Stimulated activated naive CD8-positive, alpha-beta T cell treated with anti-CD3 and anti-CD28 coated beads, Interleukin-15, Interleukin-2, amounts not matched to agents 100 ng/mL and 50 ng/mL, for 24 hours (primary cell): ENCODE measurements around the gene CPZ.

Source experiments
- H3K27ac Mint-ChIP-seq: one replicate; pipeline ENCODE4 v1.8.0; 2021; ENCODE audit warnings: mild to moderate bottlenecking, mixed read lengths
- H3K27me3 Mint-ChIP-seq: one replicate; pipeline ENCODE4 v1.8.0; 2021; ENCODE audit warnings: mixed read lengths
- H3K36me3 Mint-ChIP-seq: one replicate; pipeline ENCODE4 v1.8.0; 2021; ENCODE audit warnings: low read depth, mixed read lengths
- H3K4me1 Mint-ChIP-seq: one replicate; pipeline ENCODE4 v1.8.0; 2021; ENCODE audit warnings: low read depth, mixed read lengths
- H3K4me3 Mint-ChIP-seq: one replicate; pipeline ENCODE4 v1.8.0; 2021; ENCODE audit warnings: mild to moderate bottlenecking, mixed read lengths
- H3K9me3 Mint-ChIP-seq: one replicate; pipeline ENCODE4 v1.8.0; 2021; ENCODE audit warnings: mixed read lengths

The CPZ gene

DNA sequence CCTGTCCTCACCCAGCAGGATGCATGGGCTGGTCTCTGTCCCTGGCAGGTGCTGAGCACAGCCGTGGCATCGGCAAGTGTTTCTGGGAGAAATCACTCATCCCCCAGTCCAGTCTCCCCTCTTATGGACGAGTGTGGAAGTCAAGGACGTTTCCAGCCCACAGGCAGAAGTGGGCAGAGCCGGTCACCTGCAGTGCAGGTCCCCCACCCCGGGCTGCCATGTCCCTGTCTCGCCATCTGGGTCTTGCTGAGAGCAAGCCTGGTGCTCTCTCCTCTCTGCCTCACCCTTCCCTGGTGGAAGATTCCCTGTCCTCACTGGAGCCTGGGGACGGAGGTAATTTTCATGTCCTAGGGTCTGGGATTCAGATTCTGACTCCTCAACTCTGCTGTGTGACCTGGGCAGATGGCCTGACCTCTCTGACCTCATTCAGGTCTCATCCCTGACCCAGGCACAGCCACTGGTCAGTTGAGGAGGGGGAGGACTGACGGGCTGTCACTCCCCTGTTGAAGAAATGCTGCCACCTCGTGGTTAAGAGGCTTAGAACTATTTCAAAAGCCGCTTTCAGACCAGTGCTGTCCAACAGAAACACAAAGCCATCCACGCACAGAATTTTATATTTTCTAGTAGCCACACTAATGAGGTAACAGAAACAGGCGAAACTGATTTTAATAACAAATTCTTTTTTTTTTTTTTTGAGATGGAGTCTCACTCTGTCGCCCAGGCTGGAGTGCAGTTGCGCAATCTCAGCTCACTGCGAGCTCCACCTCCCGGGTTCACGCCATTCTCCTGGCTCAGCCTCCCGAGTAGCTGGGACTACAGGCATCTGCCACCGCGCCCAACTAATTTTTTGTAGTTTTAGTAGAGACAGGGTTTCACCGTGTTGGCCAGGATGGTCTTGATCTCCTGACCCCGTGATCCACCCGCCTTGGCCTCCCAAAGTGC is 1.8 kb downstream of the CPZ start:
- H3K4me1 Mint-ChIP-seq: no peaks in the 10 kb centered on the region
- H3K27me3 Mint-ChIP-seq: peaks cover 17% of the 10 kb centered on the region
- no peak overlapping the region for H3K27ac Mint-ChIP-seq
- no peaks in the 10 kb centered on the region for H3K36me3 Mint-ChIP-seq
- no peak overlapping the region for H3K4me3 Mint-ChIP-seq
- H3K9me3 Mint-ChIP-seq: no peaks in the 10 kb centered on the region

GRCh38 chr4:8595237-8596087 is 2.9 kb downstream of the CPZ start:
- Mint-ChIP-seq H3K27ac (no peak overlapping the region), H3K4me1 (no peaks in the 10 kb centered on the region), H3K4me3 (no peak overlapping the region), H3K27me3 (peaks cover 16% of the 10 kb centered on the region), H3K36me3 (no peaks in the 10 kb centered on the region), H3K9me3 (no peaks in the 10 kb centered on the region)

- no peaks in the 10 kb centered on the region for H3K4me1 Mint-ChIP-seq
- peaks cover 12% of the 10 kb centered on the region for H3K27me3 Mint-ChIP-seq
- no peaks in the 10 kb centered on the region for H3K9me3 Mint-ChIP-seq
- no peaks in the 10 kb centered on the region for H3K36me3 Mint-ChIP-seq
- H3K4me3 Mint-ChIP-seq: no peak overlapping the region
- H3K27ac Mint-ChIP-seq: no peak overlapping the region
These were observed 4.3 kb downstream of the CPZ start for GRCh38 chr4:8596891-8597290.

GRCh38 chr4:8597319-8597718 is 4.8 kb downstream of the CPZ start:
- H3K9me3 Mint-ChIP-seq: no peaks in the 10 kb centered on the region
- peaks cover 12% of the 10 kb centered on the region for H3K27me3 Mint-ChIP-seq
- H3K4me1 Mint-ChIP-seq: no peaks in the 10 kb centered on the region
- H3K36me3 Mint-ChIP-seq: no peaks in the 10 kb centered on the region
- H3K27ac Mint-ChIP-seq: no peak overlapping the region
- no peak overlapping the region for H3K4me3 Mint-ChIP-seq

- peaks cover 12% of the 10 kb centered on the region for H3K27me3 Mint-ChIP-seq
- H3K4me3 Mint-ChIP-seq: no peak overlapping the region
- no peaks in the 10 kb centered on the region for H3K4me1 Mint-ChIP-seq
- H3K9me3 Mint-ChIP-seq: no peaks in the 10 kb centered on the region
- H3K27ac Mint-ChIP-seq: no peak overlapping the region
- no peaks in the 10 kb centered on the region for H3K36me3 Mint-ChIP-seq
These were observed 5.2 kb downstream of the CPZ start for GRCh38 chr4:8597791-8598190.

DNA sequence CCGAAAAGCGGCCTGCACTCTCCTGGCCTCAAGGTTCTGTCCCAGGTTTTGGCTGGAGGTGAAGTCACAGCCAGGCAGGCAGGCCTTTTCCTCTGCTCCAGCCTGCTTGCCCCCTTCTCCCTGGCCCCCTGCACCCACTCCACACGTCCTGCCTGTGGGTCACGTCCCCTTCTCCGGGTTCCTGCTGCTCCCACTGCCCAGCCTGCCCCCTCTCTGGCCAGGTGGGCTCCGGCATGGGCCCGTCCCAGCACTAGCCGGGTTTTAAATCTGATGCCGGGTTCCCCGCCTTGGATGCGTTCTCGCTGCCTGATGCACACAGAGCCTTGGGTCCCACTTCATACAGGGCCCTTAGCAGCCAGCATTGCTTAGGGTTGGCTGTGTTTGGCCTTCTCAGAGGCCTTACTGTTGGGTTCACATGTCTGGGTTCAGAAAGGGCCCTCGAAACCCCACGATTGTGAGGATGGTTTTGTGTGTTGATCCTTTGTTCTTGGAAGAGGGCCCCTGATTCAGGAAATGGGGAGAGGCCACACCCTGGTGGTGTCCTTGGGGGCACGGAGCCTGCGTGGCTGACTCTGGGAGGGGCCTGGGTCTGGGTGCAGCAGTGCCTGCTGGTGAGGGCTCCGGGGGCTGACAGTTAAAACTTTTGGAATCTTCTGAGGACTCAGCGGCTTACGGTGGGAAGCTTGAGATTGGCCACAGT is 6.0 kb downstream of the CPZ start:
- Mint-ChIP-seq H3K27me3 (peaks cover 11% of the 10 kb centered on the region), H3K4me1 (no peaks in the 10 kb centered on the region), H3K27ac (no peak overlapping the region), H3K9me3 (no peaks in the 10 kb centered on the region), H3K4me3 (no peak overlapping the region), H3K36me3 (no peaks in the 10 kb centered on the region)

- H3K4me3 Mint-ChIP-seq: no peak overlapping the region
- no peaks in the 10 kb centered on the region for H3K36me3 Mint-ChIP-seq
- H3K27me3 Mint-ChIP-seq: peaks cover 6% of the 10 kb centered on the region
- no peaks in the 10 kb centered on the region for H3K9me3 Mint-ChIP-seq
- H3K27ac Mint-ChIP-seq: no peak overlapping the region
- no peaks in the 10 kb centered on the region for H3K4me1 Mint-ChIP-seq
These were observed 6.5 kb downstream of the CPZ start for GRCh38 chr4:8599091-8599460.

- Mint-ChIP-seq H3K9me3 (no peaks in the 10 kb centered on the region), H3K27ac (no peak overlapping the region)
These were observed 7.1 kb downstream of the CPZ start for GRCh38 chr4:8599657-8600056.

GRCh38 chr4:8600266-8600665 is 7.7 kb downstream of the CPZ start:
- H3K9me3 Mint-ChIP-seq: no peaks in the 10 kb centered on the region
- H3K27ac Mint-ChIP-seq: no peak overlapping the region
- no peaks in the 10 kb centered on the region for H3K4me1 Mint-ChIP-seq
- no peaks in the 10 kb centered on the region for H3K36me3 Mint-ChIP-seq
- H3K4me3 Mint-ChIP-seq: no peak overlapping the region
- H3K27me3 Mint-ChIP-seq: no peaks in the 10 kb centered on the region

More at GRCh38 chr4:8599657-8600056, 7.1 kb downstream of the CPZ start:
- Mint-ChIP-seq H3K27me3 (peaks cover under 1% of the 10 kb centered on the region), H3K36me3 (no peaks in the 10 kb centered on the region), H3K4me3 (no peak overlapping the region), H3K4me1 (no peaks in the 10 kb centered on the region)

DNA sequence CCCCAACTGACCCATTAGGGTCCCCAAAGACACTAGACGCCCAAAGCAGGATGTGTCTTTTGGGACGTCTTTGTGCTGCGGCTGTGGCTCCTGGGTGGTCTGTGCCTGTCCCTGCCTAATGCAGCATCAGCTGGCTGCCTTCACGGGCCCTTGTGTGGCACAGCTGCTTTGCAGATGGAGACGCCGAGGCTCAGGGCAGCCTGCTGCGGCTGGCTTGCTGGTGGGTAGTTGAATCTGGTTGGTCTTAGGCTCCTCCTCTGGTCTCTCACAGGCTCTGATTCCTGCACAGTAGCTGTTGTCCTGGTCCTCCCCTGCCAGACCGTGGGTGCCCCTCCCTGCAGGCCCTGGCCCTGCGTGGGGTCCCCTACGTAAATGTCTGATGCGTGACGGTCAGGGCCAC is 8.1 kb downstream of the CPZ start:
- H3K36me3 Mint-ChIP-seq: no peaks in the 10 kb centered on the region
- H3K27me3 Mint-ChIP-seq: no peaks in the 10 kb centered on the region
- H3K4me3 Mint-ChIP-seq: no peak overlapping the region
- H3K9me3 Mint-ChIP-seq: no peaks in the 10 kb centered on the region
- no peaks in the 10 kb centered on the region for H3K4me1 Mint-ChIP-seq
- H3K27ac Mint-ChIP-seq: no peak overlapping the region

GRCh38 chr4:8601086-8601485 is 8.5 kb downstream of the CPZ start:
- H3K4me3 Mint-ChIP-seq: no peak overlapping the region
- no peaks in the 10 kb centered on the region for H3K27me3 Mint-ChIP-seq
- H3K4me1 Mint-ChIP-seq: no peaks in the 10 kb centered on the region
- H3K36me3 Mint-ChIP-seq: no peaks in the 10 kb centered on the region
- H3K27ac Mint-ChIP-seq: no peak overlapping the region
- H3K9me3 Mint-ChIP-seq: no peaks in the 10 kb centered on the region

DNA sequence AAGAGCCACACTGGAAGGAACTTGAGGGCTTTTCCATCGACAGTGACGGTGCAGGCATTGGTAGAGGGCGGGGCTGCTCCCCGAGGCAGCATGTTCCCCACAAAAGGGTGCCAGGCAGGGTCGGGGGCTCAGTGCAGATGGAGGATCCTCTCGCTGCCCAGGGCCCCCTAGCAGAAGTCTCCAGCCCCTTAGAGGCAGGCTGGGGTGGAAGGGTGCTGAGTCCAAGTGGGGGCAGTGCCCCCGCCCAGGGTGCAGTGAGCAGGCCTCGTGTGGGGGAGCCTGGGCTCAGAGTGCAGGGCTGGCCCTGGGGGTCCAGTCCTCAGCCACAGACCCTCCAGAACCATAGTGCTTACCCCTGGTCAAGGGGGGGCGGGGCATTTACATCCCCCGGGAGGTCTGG is 9.0 kb downstream of the CPZ start:
- no peak overlapping the region for H3K27ac Mint-ChIP-seq
- H3K36me3 Mint-ChIP-seq: no peaks in the 10 kb centered on the region
- H3K4me1 Mint-ChIP-seq: no peaks in the 10 kb centered on the region
- H3K9me3 Mint-ChIP-seq: no peaks in the 10 kb centered on the region
- no peak overlapping the region for H3K4me3 Mint-ChIP-seq
- H3K27me3 Mint-ChIP-seq: no peaks in the 10 kb centered on the region

- Mint-ChIP-seq H3K9me3 (no peaks in the 10 kb centered on the region), H3K4me1 (no peaks in the 10 kb centered on the region), H3K4me3 (no peak overlapping the region), H3K36me3 (no peaks in the 10 kb centered on the region), H3K27ac (no peak overlapping the region), H3K27me3 (no peaks in the 10 kb centered on the region)
These were observed 10.3 kb downstream of the CPZ start for GRCh38 chr4:8602686-8603430.

GRCh38 chr4:8603931-8604330 is 11.4 kb downstream of the CPZ start:
- Mint-ChIP-seq H3K4me1 (no peaks in the 10 kb centered on the region), H3K27ac (no peak overlapping the region), H3K27me3 (no peaks in the 10 kb centered on the region), H3K36me3 (no peaks in the 10 kb centered on the region), H3K9me3 (no peaks in the 10 kb centered on the region), H3K4me3 (no peak overlapping the region)
